HCT116 (cell line): ENCODE data around the gene WDR35.

ENCODE experiments used
- EGR1 ChIP-seq: IDR thresholded peaks from 2 replicates; pipeline ENCODE4 v1.6.1; 2012; ENCODE audit warnings: low read depth
- EZH2phosphoT487 ChIP-seq: fragments of 200-600 bp; IDR thresholded peaks from 2 replicates; pipeline ENCODE4 v1.6.1; 2018; ENCODE audit warnings: antibody characterized with exemption, borderline replicate concordance
- JUND ChIP-seq: IDR thresholded peaks from 2 replicates; pipeline ENCODE4 v1.6.1; 2012
- POLR2A ChIP-seq: IDR thresholded peaks from 2 replicates; pipeline ENCODE4 v1.7.0; 2011; ENCODE audit warnings: borderline replicate concordance; ENCODE audit not compliant: insufficient read depth, insufficient read length; ENCODE audit errors: extremely low read depth
- POLR2AphosphoS5 ChIP-seq: IDR thresholded peaks from 2 replicates; pipeline ENCODE4 v1.6.1; 2011; ENCODE audit warnings: mild to moderate bottlenecking, low read depth, low read length, moderate library complexity
- YY1 ChIP-seq: IDR thresholded peaks from 2 replicates; pipeline ENCODE4 v1.6.1; 2011; ENCODE audit warnings: low read length, low read depth, moderate library complexity, mild to moderate bottlenecking; ENCODE audit not compliant: insufficient replicate concordance; ENCODE audit errors: extremely low read depth
- TF ChIP-seq, protein P1 (sequence below): IDR thresholded peaks from 2 replicates; pipeline ENCODE4 v1.6.1; 2011; ENCODE audit warnings: mild to moderate bottlenecking, low read length, moderate library complexity; ENCODE audit not compliant: insufficient replicate concordance; ENCODE audit errors: extremely low read depth
- TF ChIP-seq, protein P2 (sequence below), 3 experiments: fragments of 200-600 bp in 1 of 3; sonication (generic) in 1 of 3; IDR thresholded peaks in 2 of 3; conservative IDR thresholded peaks in 1 of 3; 2 replicates each; pipeline ENCODE4 v1.5.1; 2012 to 2017; ENCODE audit warnings: low read depth in 2 of 3, low read length in 2 of 3, antibody characterized with exemption in 1 of 3, borderline replicate concordance in 1 of 3, control low read depth in 1 of 3, mild to moderate bottlenecking in 1 of 3, mixed read lengths in 1 of 3, mixed run types in 1 of 3, moderate library complexity in 1 of 3; ENCODE audit not compliant: insufficient read depth in 1 of 3

DNA sequence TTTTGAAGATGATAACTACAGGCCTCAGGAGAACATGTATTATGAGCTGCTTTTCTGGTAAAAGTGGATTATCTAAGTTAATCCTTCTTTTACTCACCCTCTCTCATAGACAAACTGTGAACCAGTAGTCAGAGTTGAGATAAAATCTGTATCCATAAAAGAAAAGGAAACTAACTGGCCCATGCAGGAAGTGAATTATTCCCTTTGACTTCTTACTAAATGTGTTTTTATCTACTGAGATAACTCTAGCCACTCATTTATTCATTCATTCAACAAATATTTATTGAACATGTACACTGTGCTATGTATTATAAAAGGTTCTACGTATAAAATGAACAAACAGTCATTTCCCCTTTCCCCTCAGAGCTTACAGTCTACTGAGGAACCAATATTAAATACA is 10.0 kb downstream of the WDR35 start:
- TF ChIP-seq, protein P1, sequence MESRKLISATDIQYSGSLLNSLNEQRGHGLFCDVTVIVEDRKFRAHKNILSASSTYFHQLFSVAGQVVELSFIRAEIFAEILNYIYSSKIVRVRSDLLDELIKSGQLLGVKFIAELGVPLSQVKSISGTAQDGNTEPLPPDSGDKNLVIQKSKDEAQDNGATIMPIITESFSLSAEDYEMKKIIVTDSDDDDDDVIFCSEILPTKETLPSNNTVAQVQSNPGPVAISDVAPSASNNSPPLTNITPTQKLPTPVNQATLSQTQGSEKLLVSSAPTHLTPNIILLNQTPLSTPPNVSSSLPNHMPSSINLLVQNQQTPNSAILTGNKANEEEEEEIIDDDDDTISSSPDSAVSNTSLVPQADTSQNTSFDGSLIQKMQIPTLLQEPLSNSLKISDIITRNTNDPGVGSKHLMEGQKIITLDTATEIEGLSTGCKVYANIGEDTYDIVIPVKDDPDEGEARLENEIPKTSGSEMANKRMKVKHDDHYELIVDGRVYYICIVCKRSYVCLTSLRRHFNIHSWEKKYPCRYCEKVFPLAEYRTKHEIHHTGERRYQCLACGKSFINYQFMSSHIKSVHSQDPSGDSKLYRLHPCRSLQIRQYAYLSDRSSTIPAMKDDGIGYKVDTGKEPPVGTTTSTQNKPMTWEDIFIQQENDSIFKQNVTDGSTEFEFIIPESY, result no peak
- TF ChIP-seq, protein P2, sequence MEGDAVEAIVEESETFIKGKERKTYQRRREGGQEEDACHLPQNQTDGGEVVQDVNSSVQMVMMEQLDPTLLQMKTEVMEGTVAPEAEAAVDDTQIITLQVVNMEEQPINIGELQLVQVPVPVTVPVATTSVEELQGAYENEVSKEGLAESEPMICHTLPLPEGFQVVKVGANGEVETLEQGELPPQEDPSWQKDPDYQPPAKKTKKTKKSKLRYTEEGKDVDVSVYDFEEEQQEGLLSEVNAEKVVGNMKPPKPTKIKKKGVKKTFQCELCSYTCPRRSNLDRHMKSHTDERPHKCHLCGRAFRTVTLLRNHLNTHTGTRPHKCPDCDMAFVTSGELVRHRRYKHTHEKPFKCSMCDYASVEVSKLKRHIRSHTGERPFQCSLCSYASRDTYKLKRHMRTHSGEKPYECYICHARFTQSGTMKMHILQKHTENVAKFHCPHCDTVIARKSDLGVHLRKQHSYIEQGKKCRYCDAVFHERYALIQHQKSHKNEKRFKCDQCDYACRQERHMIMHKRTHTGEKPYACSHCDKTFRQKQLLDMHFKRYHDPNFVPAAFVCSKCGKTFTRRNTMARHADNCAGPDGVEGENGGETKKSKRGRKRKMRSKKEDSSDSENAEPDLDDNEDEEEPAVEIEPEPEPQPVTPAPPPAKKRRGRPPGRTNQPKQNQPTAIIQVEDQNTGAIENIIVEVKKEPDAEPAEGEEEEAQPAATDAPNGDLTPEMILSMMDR (IDR thresholded peaks at IDR 0.05 in 2 of 3, conservative IDR thresholded peaks at IDR 0.05 in 1 of 3; ENCODE audit: borderline replicate concordance in 1 of 3, insufficient read depth in 1 of 3, low read depth in 2 of 3, low read length in 2 of 3), result no peak
- TF ChIP-seq POLR2AphosphoS5 (no peak), JUND (no peak), EGR1 (no peak), YY1 (no peak), POLR2A (no peak), EZH2phosphoT487 (no peak)
